Heart left ventricle (tissue), 16 donors: Measurements from ENCODE around the gene MLKL. TPM values are rescaled to one million over a fixed set of nuclear protein-coding genes. Genes with fewer than 3 reads are reported as not detected.

Experiments used
- ATAC-seq, 4 donors: fragments of 200-7000 bp; cut with Tn5 transposase; one replicate each; pipeline ENCODE4 v1.9.1; 2020 to 2022; ENCODE audit warnings: moderate library complexity in 4 of 4, mild to moderate bottlenecking in 3 of 4, moderate number of reproducible peaks in 1 of 4
- DNase-seq, 5 donors: peaks; one replicate each; pipeline ENCODE4 v3.0.0-alpha.2; 2020
- H3K27ac ChIP-seq, 12 donors: fragments of 200-600 bp; sonication (generic) in 4 of 12; one replicate each; pipeline versions ENCODE4 v1.5.0 to v1.8.0; 2016 to 2022; ENCODE audit warnings: mild to moderate bottlenecking in 2 of 12
- H3K27me3 ChIP-seq, 9 donors: fragments of 200-600 bp; sonication (generic) in 2 of 9; one replicate each; pipeline versions ENCODE4 v1.5.1 to v1.8.0; 2016 to 2022; ENCODE audit warnings: mild to moderate bottlenecking in 3 of 9
- H3K36me3 ChIP-seq, 9 donors: fragments of 200-600 bp; sonication (generic) in 2 of 9; one replicate each; pipeline versions ENCODE4 v1.5.0 to v1.8.0; 2018 to 2022; ENCODE audit warnings: mild to moderate bottlenecking in 2 of 9
- H3K4me1 ChIP-seq, 12 donors: fragments of 200-600 bp; sonication (generic) in 4 of 12; one replicate each; pipeline versions ENCODE4 v1.5.0 to v1.8.0; 2016 to 2022; ENCODE audit warnings: mild to moderate bottlenecking in 3 of 12
- H3K4me3 ChIP-seq, 12 donors: fragments of 200-600 bp; sonication (generic) in 4 of 12; one replicate each; pipeline versions ENCODE4 v1.5.0 to v1.8.0; 2017 to 2022; ENCODE audit warnings: mild to moderate bottlenecking in 9 of 12, moderate library complexity in 4 of 12
- H3K9me3 ChIP-seq, 12 donors: fragments of 200-600 bp; sonication (generic) in 4 of 12; one replicate each; pipeline versions ENCODE4 v1.5.0 to v1.8.0; 2016 to 2022; ENCODE audit warnings: mild to moderate bottlenecking in 1 of 12
- CTCF ChIP-seq, 12 donors: fragments of 200-600 bp; sonication (generic) in 4 of 12; IDR thresholded peaks; one replicate each; pipeline versions ENCODE4 v1.5.0 to v1.8.0; 2018 to 2022; ENCODE audit warnings: antibody characterized with exemption in 12 of 12, mild to moderate bottlenecking in 5 of 12
- POLR2A ChIP-seq, 2 donors: fragments of 450-650 bp; IDR thresholded peaks; one replicate each; pipeline ENCODE4 v1.6.1; 2017; ENCODE audit warnings: antibody characterized with exemption in 2 of 2, mild to moderate bottlenecking in 2 of 2, moderate library complexity in 2 of 2
- WGBS, 4 donors: extraction: QIAGEN DNeasy Blood & Tissue Kit in 2 of 4; methylation state at CpG; one replicate each; pipeline versions ENCODE4 v1.1.5 to v1.1.7; 2013 to 2018; 5-methylcytosine and 5-hydroxymethylcytosine counted together
- intact Hi-C, 10 donors: fragments of 100-400 bp; cut with DNase I; formaldehyde crosslinking; loops; one replicate each; pipeline versions ENCODE4 v1.11.1 to v1.14.2; 2022
- polyA plus RNA-seq, 2 donors: library from polyadenylated mRNA; stranded (reverse); fragments of 200-250 nt; gene quantifications; one replicate each; pipeline ENCODE4 v1.2.3, GENCODE V29; 2013
- total RNA-seq, 9 donors: library from RNA; depleted of rRNA in 2 of 9; stranded (reverse); fragments of >200 nt in 2 of 9; fragmentation: NEBNext Ultra II Directional in 3 of 9; extraction: Animal tissue kit (Norgen Biotek cat#: 25700) in 3 of 9; gene quantifications; one replicate each; pipeline versions ENCODE4 v1.1.0 to v1.2.4, GENCODE V29; 2016 to 2023
- donor health status: ischemic (EF 13 %, LVEDD 7.1; RV severe dilation, severe dysfunction).
- donor health status: healthy with polysubstance abuse.
- donor health status: DM: no; HTN: yes; CAD: no.
- donor health status: DM: no; HTN: no; CAD: no.
- donor health status: ischemic (EF 25% LVEDD 6.9; RV normal size, moderate dysfunction).
- donor health status: ischemic (EF 25% LVEDD 5.7; RV mildly dilated, moderate dysfunction).
- donor health status: healthy.
- donor health status: DM: yes; HTN: yes; CAD: no.
- donor health status: ischemic (EF 35%, LVEDD 5.7; RV mildly dilated, moderate dysfunction).
- donor health status: nonischemic (EF 11% LVEDD 7.7; RV severe dilation, severe dysfunction).
- donor health status: DM: yes; HTN: yes; CAD: no.
- donor health status: PGD.
- donor health status: ischemic (EF 29% LVEDD 5.4; RV normal size, mild dysfunction).
- donor health status: nonischemic (EF 23%, LVEDD 6.1; RV moderate dilation, normal function).

Gene MLKL
- total and polyA plus RNA-seq, 11 donors: 2.2 to 14.9 (median 4.3) TPM

GRCh38 chr16:74623839-74624235 is 76.8 kb downstream of the MLKL start:
- intact Hi-C loops: loop anchor here in 6 of 10 donors (5.0 to 10.0 kb wide), 6 partner anchors 122 to 319 kb away; no protein-coding TSS in a partner anchor
- ATAC-seq (no peak), DNase-seq (no peak)
- 74 to 89% (median 87%) methylated on average over 6 of the region's 6 CpGs for WGBS, 4 donors
- Histone ChIP-seq H3K36me3 (peaks cover 0 to 95% (median 73%) of the 10 kb centered on the region in 9 donors), H3K9me3 (no peaks in the 10 kb centered on the region), H3K4me1 (peaks cover 0 to 22% (median 11%) of the 10 kb centered on the region in 12 donors), H3K4me3 (no peak overlapping the region), H3K27ac (no peak overlapping the region), H3K27me3 (no peaks in the 10 kb centered on the region)
- no peak for TF ChIP-seq POLR2A (IDR thresholded peaks at IDR 0.05)

DNA sequence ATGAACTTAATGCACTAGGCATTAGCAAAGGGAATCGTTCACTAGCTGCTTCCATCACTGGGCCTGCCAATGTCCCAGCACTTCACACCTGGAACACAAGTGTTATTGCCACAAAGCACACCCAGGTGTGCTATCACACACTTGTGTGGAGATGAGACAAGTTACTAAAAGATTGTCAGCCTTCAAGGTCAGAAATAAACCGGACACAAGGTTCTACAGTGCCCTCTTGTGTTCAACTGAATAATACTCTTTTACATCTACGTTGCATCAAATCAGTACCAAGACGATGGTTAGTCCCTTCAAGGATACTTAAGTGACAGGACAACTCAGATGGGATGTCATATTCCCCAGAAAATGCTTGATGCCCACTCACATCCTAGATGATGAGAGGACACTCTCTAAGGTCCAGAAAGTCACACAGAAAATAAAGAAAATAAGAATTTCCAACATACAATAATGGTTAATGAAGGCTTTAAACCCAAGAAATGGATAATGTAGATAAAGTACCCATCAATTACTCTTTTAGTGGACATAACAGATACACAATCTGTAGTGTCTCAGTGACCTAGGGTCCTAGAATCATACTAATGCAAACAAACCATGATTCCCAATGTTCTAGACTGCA is 77.3 kb downstream of the MLKL start:
- Histone ChIP-seq H3K4me1 (peaks cover 0 to 22% (median 11%) of the 10 kb centered on the region in 12 donors), H3K4me3 (no peak overlapping the region), H3K27ac (no peak overlapping the region), H3K27me3 (no peaks in the 10 kb centered on the region), H3K9me3 (no peaks in the 10 kb centered on the region), H3K36me3 (peaks cover 0 to 90% (median 68%) of the 10 kb centered on the region in 9 donors)
- ATAC-seq (peak; percentile 30 to 59 (median 58)), DNase-seq (no peak)
- TF ChIP-seq CTCF (IDR thresholded peaks at IDR 0.05) (peak; percentile 53 to 77 (median 64)), POLR2A (IDR thresholded peaks at IDR 0.05) (no peak)
- WGBS, 4 donors: 13 to 25% (median 22%) methylated on average over 4 of the region's 4 CpGs
- intact Hi-C loops: loop anchor here in 6 of 10 donors (5.0 to 10.0 kb wide), 6 partner anchors 121 to 319 kb away; no protein-coding TSS in a partner anchor

- ATAC-seq (no peak), DNase-seq (no peak)
- 94 to 97% (median 95%) methylated on average over 4 of the region's 4 CpGs for WGBS, 4 donors
- Histone ChIP-seq H3K4me3 (no peak overlapping the region), H3K27me3 (no peaks in the 10 kb centered on the region), H3K36me3 (peaks cover 0 to 78% (median 54%) of the 10 kb centered on the region in 9 donors), H3K27ac (no peak overlapping the region), H3K4me1 (peaks cover 0 to 9% (median 2%) of the 10 kb centered on the region in 12 donors), H3K9me3 (no peaks in the 10 kb centered on the region)
- TF ChIP-seq CTCF (IDR thresholded peaks at IDR 0.05): no peak
- no peak for TF ChIP-seq POLR2A (IDR thresholded peaks at IDR 0.05)
- intact Hi-C loops: loop anchor here in 6 of 10 donors (5.0 to 10.0 kb wide), 6 partner anchors 120 to 317 kb away; no protein-coding TSS in a partner anchor
These were observed 78.7 kb downstream of the MLKL start for GRCh38 chr16:74622005-74622404.

Other genes with a start within 250 kb of the MLKL start
- gene GLG1, start 93.7 kb downstream of the MLKL start, total RNA-seq: 100 to 1,000 TPM in 6 of 9 donors, 10 to 100 TPM in 3; 86.7 to 138 (median 115) TPM
- gene GLG1, start 93.7 kb downstream of the MLKL start, polyA plus RNA-seq: 10 to 100 TPM; 26.5 to 59.6 TPM
- gene RFWD3, start 34.0 kb downstream of the MLKL start, total RNA-seq: 10 to 100 TPM in 2 of 9 donors, 1 to 10 TPM in 7; 3.9 to 14.4 (median 5.3) TPM
- 1 to 10 TPM; 3.3 to 5.1 TPM for gene RFWD3, start 34.0 kb downstream of the MLKL start, polyA plus RNA-seq
- gene FA2H, start 74.0 kb upstream of the MLKL start, total RNA-seq: under 1 TPM in 2 of 9 donors, not detected in 7; 0.28 to 0.50 TPM
- gene FA2H, start 74.0 kb upstream of the MLKL start, polyA plus RNA-seq: 1 to 10 TPM in 1 of 2 donors, under 1 TPM in 1; 0.04 to 1.9 TPM